HepG2 (cell line): ENCODE data around the gene GALK2. TPM values are rescaled to one million over a fixed set of nuclear protein-coding genes. Genes with fewer than 3 reads are reported as not detected.

Experiments
- CEBPG ChIP-seq: IDR thresholded peaks from 2 replicates; pipeline ENCODE4 v1.6.1; 2016
- DR1 ChIP-seq: sonication (generic); formaldehyde crosslinking; IDR thresholded peaks from 2 replicates; pipeline ENCODE4 v1.8.0; 2021; ENCODE audit warnings: mild to moderate bottlenecking, missing genetic modification reagents, inconsistent platforms
- FOXJ3 ChIP-seq: sonication (generic); formaldehyde crosslinking; IDR thresholded peaks from 2 replicates; pipeline ENCODE4 v1.4.0; 2020; ENCODE audit warnings: missing genetic modification reagents, mild to moderate bottlenecking, borderline replicate concordance
- MEIS2 ChIP-seq: sonication (generic); formaldehyde crosslinking; IDR thresholded peaks from 2 replicates; pipeline ENCODE4 v1.9.0; 2021; ENCODE audit warnings: mild to moderate bottlenecking, missing genetic modification reagents
- NCOR1 ChIP-seq: fragments of 200-600 bp; sonication (generic); IDR thresholded peaks from 2 replicates; pipeline ENCODE4 v1.7.0; 2017; ENCODE audit warnings: antibody characterized with exemption, low read length, borderline replicate concordance
- SRY ChIP-seq: sonication (generic); formaldehyde crosslinking; IDR thresholded peaks from 2 replicates; pipeline ENCODE4 v1.8.0; 2022; ENCODE audit warnings: mild to moderate bottlenecking, missing genetic modification reagents
- TAF1 ChIP-seq: sonication (generic); formaldehyde crosslinking; IDR thresholded peaks from 2 replicates; pipeline ENCODE4 v1.4.0; 2020; ENCODE audit warnings: missing genetic modification reagents
- TOPORS ChIP-seq: sonication (generic); formaldehyde crosslinking; IDR thresholded peaks from 2 replicates; pipeline ENCODE4 v1.8.0; 2023; ENCODE audit warnings: mild to moderate bottlenecking, missing genetic modification reagents
- XRCC5 ChIP-seq: fragments of 200-400 bp; formaldehyde crosslinking; optimal IDR thresholded peaks from 2 replicates; pipeline ENCODE3; 2017; ENCODE audit warnings: mild to moderate bottlenecking, low read length
- ZBTB8A ChIP-seq: sonication (generic); formaldehyde crosslinking; IDR thresholded peaks from 2 replicates; pipeline ENCODE4 v1.4.0; 2020; ENCODE audit warnings: mild to moderate bottlenecking, low read depth, missing genetic modification reagents, borderline replicate concordance
- ZNF318 ChIP-seq: sonication (generic); formaldehyde crosslinking; IDR thresholded peaks from 2 replicates; pipeline ENCODE4 v1.4.0; 2020; ENCODE audit warnings: mild to moderate bottlenecking, missing genetic modification reagents
- ZNF704 ChIP-seq: sonication (generic); formaldehyde crosslinking; IDR thresholded peaks from 2 replicates; pipeline ENCODE4 v1.8.1; 2023; ENCODE audit warnings: mild to moderate bottlenecking, inconsistent platforms, moderate library complexity, missing genetic modification reagents, borderline replicate concordance
- ZSCAN30 ChIP-seq: sonication (generic); formaldehyde crosslinking; IDR thresholded peaks from 2 replicates; pipeline ENCODE4 v1.5.0; 2020; ENCODE audit warnings: mild to moderate bottlenecking, missing genetic modification reagents
- polyA plus RNA-seq, 8 experiments: library from polyadenylated mRNA; depleted of rRNA in 3 of 8; stranded (reverse) in 7 of 8; unstranded in 1 of 8; fragments of >200 nt; fragmentation: Illumina TruSeq in 4 of 8; extraction: Trizol in 4 of 8; gene quantifications; 2 replicates each; pipeline versions ENCODE4 v1.2.1 to v1.2.3, GENCODE V29; 2011 to 2016; ENCODE audit warnings: low read depth in 4 of 8, missing spikeins in 1 of 8, mixed read lengths in 1 of 8; ENCODE audit not compliant: insufficient read depth in 1 of 8
- total RNA-seq, 5 experiments: library from RNA; depleted of rRNA; stranded (reverse); fragments of >200 nt; fragmentation: Illumina TruSeq; extraction: Trizol; gene quantifications; 2 replicates each; pipeline ENCODE4 v1.2.3, GENCODE V29; 2016; ENCODE audit warnings: low read depth in 1 of 5
- TF ChIP-seq, protein P1 (sequence below): sonication (generic); formaldehyde crosslinking; IDR thresholded peaks from 2 replicates; pipeline ENCODE4 v1.8.0; 2022; ENCODE audit warnings: low read depth, missing genetic modification reagents
- TF ChIP-seq, protein P2 (sequence below): sonication (generic); formaldehyde crosslinking; IDR thresholded peaks from 2 replicates; pipeline ENCODE4 v1.5.1; 2020; ENCODE audit warnings: missing genetic modification reagents, mild to moderate bottlenecking, borderline replicate concordance

GALK2 gene
- total and polyA plus RNA-seq, 2 of the 13 experiments (the other 11 are each of a cell fraction or from before 2014, with no cell fraction given): 17.6 to 32.8 TPM

GRCh38 chr15:49169880-49170597, at the start of gene GALK2 (continued):
- TF ChIP-seq ZNF318 (CRISPR knock-in tag) (no peak), DR1 (CRISPR knock-in tag) (0 out of 2 replicates have a peak, but pooled peaks have one; percentile 63), TOPORS (CRISPR knock-in tag) (no peak), ZNF704 (peak; percentile 82; the same call in 1 of the 2 replicates), ZSCAN30 (peak; percentile 71; the same call in 1 of the 2 replicates), NCOR1 (no peak), XRCC5 (no peak), SRY (CRISPR knock-in tag) (peak; percentile 69; the same call in 1 of the 2 replicates), TAF1 (CRISPR knock-in tag) (peak; percentile 74; the same call in 1 of the 2 replicates), CEBPG (CRISPR knock-in tag) (peak; percentile 32; the same call in 1 of the 2 replicates), ZBTB8A (CRISPR knock-in tag) (0 out of 2 replicates have a peak, but pooled peaks have one; percentile 78), MEIS2 (CRISPR knock-in tag) (no peak), FOXJ3 (CRISPR knock-in tag) (no peak)
- TF ChIP-seq, protein P1, sequence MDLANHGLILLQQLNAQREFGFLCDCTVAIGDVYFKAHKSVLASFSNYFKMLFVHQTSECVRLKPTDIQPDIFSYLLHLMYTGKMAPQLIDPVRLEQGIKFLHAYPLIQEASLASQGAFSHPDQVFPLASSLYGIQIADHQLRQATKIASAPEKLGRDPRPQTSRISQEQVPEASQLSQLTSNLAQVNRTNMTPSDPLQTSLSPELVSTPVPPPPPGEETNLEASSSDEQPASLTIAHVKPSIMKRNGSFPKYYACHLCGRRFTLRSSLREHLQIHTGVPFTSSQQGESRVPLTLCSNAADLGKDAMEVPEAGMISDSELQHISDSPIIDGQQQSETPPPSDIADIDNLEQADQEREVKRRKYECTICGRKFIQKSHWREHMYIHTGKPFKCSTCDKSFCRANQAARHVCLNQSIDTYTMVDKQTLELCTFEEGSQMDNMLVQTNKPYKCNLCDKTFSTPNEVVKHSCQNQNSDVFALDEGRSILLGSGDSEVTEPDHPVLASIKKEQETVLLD (CRISPR knock-in tag): no peak
- TF ChIP-seq, protein P2, sequence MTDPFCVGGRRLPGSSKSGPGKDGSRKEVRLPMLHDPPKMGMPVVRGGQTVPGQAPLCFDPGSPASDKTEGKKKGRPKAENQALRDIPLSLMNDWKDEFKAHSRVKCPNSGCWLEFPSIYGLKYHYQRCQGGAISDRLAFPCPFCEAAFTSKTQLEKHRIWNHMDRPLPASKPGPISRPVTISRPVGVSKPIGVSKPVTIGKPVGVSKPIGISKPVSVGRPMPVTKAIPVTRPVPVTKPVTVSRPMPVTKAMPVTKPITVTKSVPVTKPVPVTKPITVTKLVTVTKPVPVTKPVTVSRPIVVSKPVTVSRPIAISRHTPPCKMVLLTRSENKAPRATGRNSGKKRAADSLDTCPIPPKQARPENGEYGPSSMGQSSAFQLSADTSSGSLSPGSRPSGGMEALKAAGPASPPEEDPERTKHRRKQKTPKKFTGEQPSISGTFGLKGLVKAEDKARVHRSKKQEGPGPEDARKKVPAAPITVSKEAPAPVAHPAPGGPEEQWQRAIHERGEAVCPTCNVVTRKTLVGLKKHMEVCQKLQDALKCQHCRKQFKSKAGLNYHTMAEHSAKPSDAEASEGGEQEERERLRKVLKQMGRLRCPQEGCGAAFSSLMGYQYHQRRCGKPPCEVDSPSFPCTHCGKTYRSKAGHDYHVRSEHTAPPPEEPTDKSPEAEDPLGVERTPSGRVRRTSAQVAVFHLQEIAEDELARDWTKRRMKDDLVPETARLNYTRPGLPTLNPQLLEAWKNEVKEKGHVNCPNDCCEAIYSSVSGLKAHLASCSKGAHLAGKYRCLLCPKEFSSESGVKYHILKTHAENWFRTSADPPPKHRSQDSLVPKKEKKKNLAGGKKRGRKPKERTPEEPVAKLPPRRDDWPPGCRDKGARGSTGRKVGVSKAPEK (CRISPR knock-in tag): no peak
